Fibroblast of the aortic adventitia (primary cell): Measurements from ENCODE around the gene CHCHD6. TPM values are rescaled to one million over a fixed set of nuclear protein-coding genes. Genes with fewer than 3 reads are reported as not detected.

Experiments
- DNase-seq: peaks from one replicate; pipeline ENCODE4 v3.0.0-alpha.2; 2010; ENCODE audit warnings: low read depth
- H3K4me3 ChIP-seq: 2 replicates; pipeline ENCODE4 v1.5.1; 2011; ENCODE audit warnings: low read depth, mild to moderate bottlenecking, control low read depth, low read length, moderate library complexity
- CTCF ChIP-seq: IDR thresholded peaks from 2 replicates; pipeline ENCODE4 v1.5.1; 2011; ENCODE audit warnings: mild to moderate bottlenecking, low read length, control low read depth, inconsistent platforms; ENCODE audit not compliant: insufficient read depth
- total RNA-seq: library from RNA; depleted of rRNA; stranded (reverse); fragments of >200 nt; gene quantifications from 2 replicates; pipeline ENCODE4 v1.2.3, GENCODE V29; 2012; ENCODE audit warnings: low replicate concordance

Gene CHCHD6
- total RNA-seq, 1 donor = 10.8 TPM

DNA sequence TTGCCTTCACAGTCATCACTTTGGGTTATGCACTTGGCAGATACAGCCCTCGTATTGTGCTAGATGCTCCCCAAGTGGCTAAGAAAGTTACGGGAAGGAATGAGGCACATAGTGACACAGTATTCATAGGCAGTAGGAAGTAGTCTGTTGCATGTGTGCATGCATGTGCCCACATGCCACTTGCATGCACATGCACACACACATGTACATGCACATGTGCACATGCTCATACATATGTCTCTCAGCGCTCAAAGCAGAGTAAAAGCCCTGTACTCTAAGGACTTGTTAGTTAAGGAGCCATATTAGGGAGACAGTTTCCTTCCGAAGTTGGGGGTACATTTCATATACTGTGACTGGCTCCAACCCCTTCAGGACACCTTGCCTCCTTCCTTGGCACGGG, 128.9 kb downstream of the CHCHD6 start:
- DNase-seq = no peak
- TF ChIP-seq CTCF = no peak
- H3K4me3 ChIP-seq = no peak overlapping the region

GRCh38 chr3:126834596-126835471, 130.8 kb downstream of the CHCHD6 start:
- H3K4me3 ChIP-seq = no peak overlapping the region
- no peak for TF ChIP-seq CTCF
- DNase-seq = no peak

DNA sequence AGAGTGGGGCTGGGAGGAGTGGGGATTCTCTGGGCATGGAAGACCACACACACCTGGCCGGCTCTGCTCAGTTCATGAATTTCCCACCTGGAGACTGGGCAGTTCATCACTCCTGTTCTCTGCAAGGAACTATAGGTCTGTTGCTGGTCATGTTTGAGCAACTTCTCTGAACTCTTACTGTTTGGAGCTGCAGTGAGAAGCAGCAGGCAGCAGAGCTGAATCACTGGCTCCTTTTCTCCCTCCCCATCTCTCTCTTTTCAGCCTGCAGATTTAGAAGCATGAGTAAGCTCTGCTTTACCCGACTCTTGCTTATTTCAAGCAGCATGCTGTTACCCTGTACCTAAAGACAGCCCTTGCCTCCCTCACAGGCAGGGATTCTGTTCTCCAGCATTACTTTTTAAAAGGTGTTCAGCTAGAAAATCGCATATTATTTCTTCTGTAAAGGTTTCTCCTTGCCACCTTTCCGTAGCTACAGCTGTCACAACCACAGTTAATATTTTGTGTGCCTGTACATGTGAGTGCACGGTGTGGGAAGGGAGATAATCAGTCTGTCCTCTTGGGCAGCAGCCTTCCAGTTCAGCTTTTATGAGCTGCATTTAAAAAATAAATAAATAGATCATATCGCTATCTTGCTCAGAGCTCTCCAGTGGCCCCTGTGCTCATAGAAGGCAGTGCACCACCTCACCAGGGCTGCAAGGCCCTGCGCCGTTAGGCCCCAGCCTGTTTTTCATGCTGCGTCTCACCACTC, 131.6 kb downstream of the CHCHD6 start:
- peak; percentile 55 for TF ChIP-seq CTCF
- no peak overlapping the region for H3K4me3 ChIP-seq
- DNase-seq = peak; percentile 71

GRCh38 chr3:126836220-126836860, 132.3 kb downstream of the CHCHD6 start:
- no peak for TF ChIP-seq CTCF
- H3K4me3 ChIP-seq = no peak overlapping the region
- DNase-seq = no peak

- no peak for TF ChIP-seq CTCF
- no peak for DNase-seq
- no peak overlapping the region for H3K4me3 ChIP-seq
These were observed 133.7 kb downstream of the CHCHD6 start for GRCh38 chr3:126837773-126838172.

DNA sequence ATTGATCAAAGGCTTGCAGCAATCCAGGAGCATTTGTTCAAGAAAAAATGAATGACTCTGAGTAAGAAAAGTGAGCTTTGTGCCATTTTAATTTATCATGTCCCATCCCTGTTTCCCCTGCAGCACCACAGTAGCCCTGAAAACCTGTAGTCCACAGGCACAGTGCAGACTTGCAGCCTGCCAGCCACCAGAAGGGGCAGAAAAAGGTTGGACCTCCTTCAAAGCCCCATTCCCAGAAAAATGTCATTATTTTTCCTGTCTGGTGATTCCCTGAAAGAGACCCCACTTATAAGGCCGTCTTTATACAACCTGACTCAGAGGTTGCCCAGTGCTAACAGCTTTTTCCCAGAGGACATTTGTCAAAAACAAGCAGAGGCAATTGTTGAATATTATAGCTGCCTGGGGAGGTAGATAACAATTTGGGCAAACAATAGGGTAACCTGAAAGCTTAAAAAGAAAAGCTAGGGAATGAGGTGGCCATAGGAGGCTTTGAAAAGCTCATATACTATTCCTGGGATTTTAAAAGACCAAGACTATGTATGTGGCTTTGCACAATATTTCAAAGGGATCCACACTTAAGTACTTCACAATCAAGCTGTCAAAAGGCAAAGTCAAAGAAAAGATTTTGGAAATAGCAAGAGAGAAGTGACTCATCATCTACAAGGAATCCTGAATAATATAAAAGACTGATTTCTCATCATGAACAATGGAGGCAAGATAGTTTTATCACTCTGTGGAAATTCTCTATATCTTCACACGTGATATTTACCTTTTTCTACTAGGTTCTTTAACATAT, 142.1 kb downstream of the CHCHD6 start:
- peak; percentile 19 for TF ChIP-seq CTCF
- peak; percentile 84 for DNase-seq
- H3K4me3 ChIP-seq = no peak overlapping the region
